ENCODE results near the gene HOXC13.
A peak's percentile ranks its signal among the peaks of the same experiment; 100 is the strongest.

HOXC13 gene

DNA sequence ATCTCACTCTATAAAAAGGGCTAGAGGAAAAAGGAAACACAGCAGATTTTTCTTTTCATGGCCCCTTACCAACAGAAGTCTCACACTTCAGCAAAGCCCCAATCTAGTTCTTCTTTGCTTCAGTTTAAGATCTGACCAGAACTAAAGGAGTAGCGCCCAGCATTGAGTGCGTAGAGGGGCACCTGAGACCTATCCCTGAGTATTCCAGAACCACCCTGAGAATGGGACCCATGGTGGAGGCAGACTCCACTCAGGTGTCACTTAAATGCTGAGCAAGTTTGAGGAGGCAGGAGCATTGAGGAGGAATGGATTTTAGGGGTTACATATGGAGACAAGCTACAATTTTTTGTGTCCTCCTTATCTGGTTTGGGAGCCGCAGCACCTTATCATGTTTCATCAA lies 32.5 kb downstream of the HOXC13 start:
- peaks cover 47% of the 10 kb centered on the region for H3K4me1 Mint-ChIP-seq
- no peak overlapping the region for H3K4me3 Mint-ChIP-seq
- no peaks in the 10 kb centered on the region for H3K9me3 Mint-ChIP-seq
- no peak for ATAC-seq
- no peak for DNase-seq
- H3K27ac Mint-ChIP-seq = no peak overlapping the region
- H3K27me3 Mint-ChIP-seq = peaks cover 98% of the 10 kb centered on the region

- Mint-ChIP-seq H3K4me1 (peaks cover 41% of the 10 kb centered on the region), H3K27ac (no peak overlapping the region), H3K9me3 (no peaks in the 10 kb centered on the region), H3K27me3 (peaks cover 98% of the 10 kb centered on the region), H3K4me3 (no peak overlapping the region)
- DNase-seq (no peak), ATAC-seq (no peak)
These were observed 33.1 kb downstream of the HOXC13 start for GRCh38 chr12:53971686-53972085.

GRCh38 chr12:53972152-53972702 lies 33.6 kb downstream of the HOXC13 start:
- no peak overlapping the region for H3K4me3 Mint-ChIP-seq

DNA sequence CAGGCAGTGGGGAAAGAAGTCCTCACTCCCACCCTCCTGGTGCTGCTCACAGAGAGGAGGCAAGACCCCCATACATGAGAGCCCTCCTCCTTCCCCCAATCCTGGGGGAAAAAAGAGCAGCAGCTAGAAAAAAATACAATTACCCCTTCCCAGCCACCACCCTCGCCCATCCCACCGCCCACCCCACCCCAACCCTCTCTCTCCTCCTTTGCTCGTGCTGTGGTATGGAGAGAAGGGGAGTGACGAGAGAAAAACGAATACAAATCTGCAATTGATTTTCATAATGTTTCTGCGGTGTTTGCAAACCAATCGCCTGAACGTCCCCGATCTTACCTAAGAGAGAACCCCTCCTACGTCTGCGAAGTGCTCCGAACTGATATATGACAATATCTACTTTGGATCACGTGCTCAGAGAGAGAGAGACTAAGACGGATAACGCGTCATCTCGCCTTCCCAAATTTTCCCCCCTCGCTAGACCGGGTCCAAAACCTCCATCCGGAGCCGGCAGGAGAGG lies 34.1 kb downstream of the HOXC13 start, which contains the start of gene HOXC11:
TSS of gene HOXC11 (plus strand) at position 405 of the 514 bp plus-strand sequence. CDS start 116 bp downstream, outside the sequence.
- H3K9me3 Mint-ChIP-seq = no peaks in the 10 kb centered on the region
- DNase-seq (no peak), ATAC-seq (no peak)
- H3K27me3 Mint-ChIP-seq = peaks cover 98% of the 10 kb centered on the region
- peaks cover 38% of the 10 kb centered on the region for H3K4me1 Mint-ChIP-seq
- peak within 1 kb of the TSS in 1 of 2 donors; percentile 90 for H3K27ac Mint-ChIP-seq
- H3K4me3 Mint-ChIP-seq = peak within 1 kb of the TSS; percentile 75 to 82

More at GRCh38 chr12:53972152-53972702, 33.6 kb downstream of the HOXC13 start:
- Mint-ChIP-seq H3K27me3 (peaks cover 98% of the 10 kb centered on the region), H3K9me3 (no peaks in the 10 kb centered on the region), H3K27ac (peak overlapping the region in 1 of 2 donors; percentile 6), H3K4me1 (peaks cover 38% of the 10 kb centered on the region)
- ATAC-seq (no peak), DNase-seq (no peak)

- Mint-ChIP-seq H3K27ac (peak overlapping the region in 1 of 2 donors; percentile 90), H3K4me3 (peak overlapping the region; percentile 75 to 82), H3K27me3 (peaks cover 98% of the 10 kb centered on the region), H3K4me1 (peaks cover 33% of the 10 kb centered on the region), H3K9me3 (no peaks in the 10 kb centered on the region)
- no peak for DNase-seq
- ATAC-seq = no peak
These were observed 34.8 kb downstream of the HOXC13 start for GRCh38 chr12:53973236-53974042.

DNA sequence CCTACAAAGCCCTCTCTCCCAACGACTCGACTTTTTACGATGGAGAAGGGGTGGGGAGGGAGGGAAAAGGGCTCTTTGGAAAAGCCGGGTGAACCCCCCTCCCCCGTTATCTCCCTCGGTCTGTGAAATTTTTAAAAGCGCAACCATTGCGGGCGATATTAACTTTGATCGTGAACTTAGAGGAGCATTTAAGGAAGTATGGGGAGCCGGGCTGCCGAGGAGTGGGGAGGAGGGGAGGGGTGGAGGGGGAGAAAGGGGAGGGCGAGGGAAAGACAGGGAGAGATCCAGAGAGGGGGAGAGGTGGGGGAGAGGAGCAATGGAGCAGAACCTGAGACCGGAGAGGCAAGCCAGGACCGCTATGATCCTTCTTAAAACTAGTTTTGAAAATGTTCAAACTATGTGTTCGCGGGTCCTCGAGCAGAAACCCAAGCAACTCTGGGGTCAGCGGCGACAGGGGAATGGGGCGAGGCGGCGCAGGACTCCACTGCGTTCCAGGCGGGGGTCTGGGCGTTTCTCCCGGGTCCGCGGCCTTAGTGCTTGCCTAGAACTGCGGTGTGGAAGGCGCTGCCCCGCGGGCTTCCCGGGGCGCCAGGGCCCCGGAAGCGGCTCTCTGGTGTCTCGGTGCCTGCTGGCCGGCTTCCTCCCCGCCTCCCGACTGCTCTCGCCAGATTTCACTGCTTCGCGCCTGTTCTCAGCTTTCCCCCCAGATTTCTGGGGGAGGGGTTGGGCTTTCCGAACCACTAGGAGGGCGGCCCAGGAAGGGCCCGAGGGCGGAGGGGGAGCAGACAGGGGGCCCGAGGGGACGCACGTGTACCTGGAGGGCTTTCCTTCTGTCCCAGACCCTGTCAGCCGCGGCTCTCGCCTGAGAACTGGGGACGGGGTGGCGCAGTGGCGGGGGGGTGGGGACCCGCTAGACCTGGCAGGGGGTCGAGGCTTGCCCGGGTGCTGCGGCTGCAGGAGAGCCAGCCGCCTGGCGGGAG lies 35.7 kb downstream of the HOXC13 start, which contains the start of gene HOTAIR:
TSS of gene HOTAIR (minus strand) at position 871 of the 980 bp plus-strand sequence.
- H3K4me1 Mint-ChIP-seq = peaks cover 33% of the 10 kb centered on the region
- peak within 1 kb of the TSS; percentile 44 to 72 for H3K27ac Mint-ChIP-seq
- peak in 1 of 2 donors; percentile 50 for DNase-seq
- H3K9me3 Mint-ChIP-seq = no peaks in the 10 kb centered on the region
- H3K4me3 Mint-ChIP-seq = peak within 1 kb of the TSS; percentile 75 to 82
- H3K27me3 Mint-ChIP-seq = peaks cover 98% of the 10 kb centered on the region
- ATAC-seq = peak; percentile 66

DNA sequence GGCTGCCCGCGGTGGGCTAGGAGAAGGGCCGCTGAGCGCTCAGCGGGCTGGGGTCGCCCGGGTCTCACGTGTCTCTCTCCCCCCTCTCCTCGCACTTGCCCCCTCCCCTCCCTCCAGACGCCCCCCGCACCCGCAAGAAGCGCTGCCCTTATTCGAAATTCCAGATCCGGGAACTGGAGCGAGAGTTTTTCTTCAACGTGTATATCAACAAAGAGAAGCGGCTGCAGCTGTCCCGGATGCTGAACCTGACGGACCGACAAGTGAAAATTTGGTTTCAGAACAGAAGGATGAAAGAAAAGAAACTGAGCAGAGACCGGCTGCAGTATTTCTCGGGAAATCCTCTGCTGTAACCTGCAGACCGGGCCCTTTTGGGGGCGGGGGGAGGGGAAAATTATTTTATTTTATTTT lies 36.4 kb downstream of the HOXC13 start:
- ATAC-seq = no peak
- Mint-ChIP-seq H3K4me3 (peak overlapping the region; percentile 36 to 82), H3K4me1 (peaks cover 33% of the 10 kb centered on the region), H3K27ac (no peak overlapping the region), H3K27me3 (peaks cover 98% of the 10 kb centered on the region), H3K9me3 (no peaks in the 10 kb centered on the region)
- no peak for DNase-seq

- Mint-ChIP-seq H3K4me3 (peak overlapping the region; percentile 46 to 61), H3K9me3 (no peaks in the 10 kb centered on the region), H3K4me1 (peaks cover 39% of the 10 kb centered on the region), H3K27me3 (peaks cover 98% of the 10 kb centered on the region), H3K27ac (peak overlapping the region in 1 of 2 donors; percentile 72)
- no peak for DNase-seq
- ATAC-seq = no peak
These were observed 37.0 kb downstream of the HOXC13 start for GRCh38 chr12:53975479-53976152.

- Mint-ChIP-seq H3K9me3 (no peaks in the 10 kb centered on the region), H3K4me3 (no peak overlapping the region)
- DNase-seq = no peak
These were observed 37.7 kb downstream of the HOXC13 start for GRCh38 chr12:53976172-53976822.

DNA sequence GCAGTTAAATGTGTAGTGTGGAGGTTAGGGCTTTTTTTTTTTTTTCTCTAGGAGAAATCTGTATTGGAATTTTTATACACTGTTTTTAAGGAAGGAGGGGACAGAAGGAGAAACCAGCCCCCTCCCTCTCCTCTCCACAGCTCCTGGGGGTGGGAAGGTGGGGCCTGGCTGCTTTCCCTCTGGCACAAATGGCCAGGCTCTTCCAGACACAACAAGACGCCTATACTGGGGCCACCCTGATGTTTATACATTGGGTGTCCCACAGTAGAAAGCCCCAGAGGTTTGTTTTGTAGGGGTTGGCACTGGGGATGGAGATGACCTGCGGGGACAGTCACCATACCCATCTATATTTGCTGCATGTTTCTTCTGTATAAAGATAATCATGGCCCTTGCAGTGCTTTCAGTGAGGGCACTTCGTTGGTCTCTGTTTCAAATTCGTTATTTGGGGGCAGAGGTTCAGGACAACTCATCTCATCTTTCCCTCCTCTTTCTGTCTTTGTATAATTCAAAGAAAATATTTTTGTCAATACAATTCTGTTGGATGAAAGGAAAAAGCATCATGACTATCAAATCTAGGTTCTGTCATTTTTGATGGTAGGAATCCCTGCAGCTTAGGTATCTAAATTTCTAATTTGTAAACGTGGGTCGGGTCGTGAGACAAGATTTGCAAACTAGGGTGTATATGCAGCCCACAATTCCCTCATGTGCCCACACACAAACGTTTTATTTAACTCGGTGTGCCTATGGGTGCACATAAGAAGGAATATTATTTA lies 38.4 kb downstream of the HOXC13 start:
- no peak for DNase-seq
- Mint-ChIP-seq H3K9me3 (no peaks in the 10 kb centered on the region), H3K27ac (no peak overlapping the region), H3K4me3 (no peak overlapping the region), H3K27me3 (peaks cover 98% of the 10 kb centered on the region), H3K4me1 (peaks cover 43% of the 10 kb centered on the region)
- ATAC-seq = no peak

More at GRCh38 chr12:53976172-53976822, 37.7 kb downstream of the HOXC13 start:
- Mint-ChIP-seq H3K27ac (no peak overlapping the region), H3K27me3 (peaks cover 98% of the 10 kb centered on the region), H3K4me1 (peaks cover 43% of the 10 kb centered on the region)
- ATAC-seq = no peak

DNA sequence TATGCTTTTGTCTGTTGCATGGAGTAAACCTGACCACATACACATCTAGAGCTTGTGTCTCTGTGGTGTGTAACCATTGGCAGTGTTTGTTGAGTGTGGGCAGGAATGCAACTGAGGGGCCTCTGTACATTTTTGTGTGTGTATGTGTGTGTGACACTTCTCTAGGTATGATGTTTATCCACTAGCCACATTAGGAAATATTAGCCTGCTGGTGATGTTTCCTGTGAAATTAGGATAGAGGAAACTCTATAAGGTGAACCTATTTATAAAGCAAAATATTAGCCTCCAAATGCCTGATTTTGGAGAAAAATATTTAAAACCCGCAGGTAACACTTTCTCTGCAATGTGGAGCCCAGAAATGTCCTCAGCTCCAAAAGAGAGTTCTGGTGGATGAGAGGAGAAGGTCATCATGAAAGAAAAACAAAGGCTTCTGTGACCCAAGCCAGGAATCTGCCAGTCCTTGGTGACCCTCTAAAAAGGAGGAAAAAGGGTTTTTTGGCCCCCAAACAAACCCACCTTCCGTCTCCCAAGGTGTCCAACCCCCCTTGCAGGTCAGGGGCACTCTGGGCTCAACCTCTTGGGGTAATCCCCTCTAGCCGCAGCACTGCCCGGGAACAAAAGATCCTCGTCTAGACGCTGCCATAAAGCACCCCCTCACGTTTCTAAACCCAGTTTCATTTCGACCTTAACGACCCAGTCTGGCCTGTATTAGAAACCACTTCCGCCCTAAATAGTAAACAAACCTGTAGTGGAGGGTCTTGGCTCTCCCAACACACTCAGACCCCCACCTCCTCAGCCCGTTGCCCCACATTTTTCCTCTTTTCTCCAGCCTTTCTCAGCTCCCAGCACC lies 39.2 kb downstream of the HOXC13 start:
- no peak overlapping the region for H3K27ac Mint-ChIP-seq
- DNase-seq (no peak), ATAC-seq (no peak)
- no peaks in the 10 kb centered on the region for H3K9me3 Mint-ChIP-seq
- H3K4me3 Mint-ChIP-seq = no peak overlapping the region
- peaks cover 98% of the 10 kb centered on the region for H3K27me3 Mint-ChIP-seq
- peaks cover 42% of the 10 kb centered on the region for H3K4me1 Mint-ChIP-seq

- no peak overlapping the region for H3K4me3 Mint-ChIP-seq
- no peak for ATAC-seq
- no peaks in the 10 kb centered on the region for H3K9me3 Mint-ChIP-seq
- no peak for DNase-seq
- no peak overlapping the region for H3K27ac Mint-ChIP-seq
- peaks cover 39% of the 10 kb centered on the region for H3K4me1 Mint-ChIP-seq
- peaks cover 98% of the 10 kb centered on the region for H3K27me3 Mint-ChIP-seq
These were observed 40.1 kb downstream of the HOXC13 start for GRCh38 chr12:53978477-53979356.
